Large intestine (tissue), 12 donors: ENCODE measurements around the gene STK25. TPM values are rescaled to one million over a fixed set of nuclear protein-coding genes. Genes with fewer than 3 reads are reported as not detected.
A peak's percentile ranks its signal among the peaks of the same experiment; 100 is the strongest.

Experiments
- DNase-seq, 2 donors: peaks; one replicate each; pipeline versions ENCODE4 v3.0.0 to v3.0.0-alpha.2; 2013
- H3K27ac ChIP-seq: one replicate; pipeline ENCODE4 v1.5.1; 2013; ENCODE audit warnings: low read length
- H3K27me3 ChIP-seq: 2 replicates; pipeline ENCODE4 v1.6.1; 2013; ENCODE audit warnings: low read length; ENCODE audit not compliant: control insufficient read depth, insufficient read depth
- H3K36me3 ChIP-seq: 2 replicates; pipeline ENCODE4 v1.6.1; 2013; ENCODE audit warnings: low read length; ENCODE audit not compliant: control insufficient read depth, insufficient read depth
- H3K4me1 ChIP-seq: one replicate; pipeline ENCODE4 v1.6.1; 2013; ENCODE audit warnings: low read length; ENCODE audit not compliant: control insufficient read depth, insufficient read depth
- H3K4me3 ChIP-seq: one replicate; pipeline ENCODE4 v1.5.1; 2013; ENCODE audit warnings: low read length
- H3K9me3 ChIP-seq: one replicate; pipeline ENCODE4 v1.6.1; 2013; ENCODE audit warnings: mild to moderate bottlenecking, low read depth, low read length, moderate library complexity; ENCODE audit not compliant: control insufficient read depth
- WGBS: methylation state at CpG from one replicate; pipeline ENCODE4 v1.1.5; 2013; ENCODE audit warnings: low lambda C conversion rate; ENCODE audit not compliant: insufficient coverage; 5-methylcytosine and 5-hydroxymethylcytosine counted together
- long read RNA-seq, 11 donors: transcript quantifications; one replicate each; lab custom pipeline, GENCODE V29; 2026
- polyA plus RNA-seq: library from polyadenylated mRNA; unstranded; fragments of 120-200 nt; gene quantifications from one replicate; pipeline ENCODE4 v1.2.1, GENCODE V29; 2013

The STK25 gene
- 135 TPM for polyA plus RNA-seq
- long read RNA-seq, donor 1, full-length matches to known transcripts, result 16 of 16 reads
- long read RNA-seq, donor 1, partial matches to known transcripts, result 0 of 16 reads
- long read RNA-seq, donor 1, other reads (novel, unspliced or antisense), result 0 of 16 reads
- long read RNA-seq, donor 2, full-length matches to known transcripts, result 31 of 31 reads
- long read RNA-seq, donor 2, partial matches to known transcripts, result 0 of 31 reads
- long read RNA-seq, donor 2, other reads (novel, unspliced or antisense), result 0 of 31 reads
- long read RNA-seq, donor 3, result 0 reads
- long read RNA-seq, donor 4, full-length matches to known transcripts, result 3 of 3 reads
- long read RNA-seq, donor 4, partial matches to known transcripts, result 0 of 3 reads
- long read RNA-seq, donor 4, other reads (novel, unspliced or antisense), result 0 of 3 reads
- long read RNA-seq, donor 5, full-length matches to known transcripts, result 27 of 35 reads
- long read RNA-seq, donor 5, partial matches to known transcripts, result 8 of 35 reads
- long read RNA-seq, donor 5, other reads (novel, unspliced or antisense), result 0 of 35 reads
- long read RNA-seq, donor 6, full-length matches to known transcripts, result 29 of 29 reads
- long read RNA-seq, donor 6, partial matches to known transcripts, result 0 of 29 reads
- long read RNA-seq, donor 6, other reads (novel, unspliced or antisense), result 0 of 29 reads
- long read RNA-seq, donor 7, full-length matches to known transcripts, result 15 of 15 reads
- long read RNA-seq, donor 7, partial matches to known transcripts, result 0 of 15 reads
- long read RNA-seq, donor 7, other reads (novel, unspliced or antisense), result 0 of 15 reads
- long read RNA-seq, donor 8, full-length matches to known transcripts, result 32 of 32 reads
- long read RNA-seq, donor 8, partial matches to known transcripts, result 0 of 32 reads
- long read RNA-seq, donor 8, other reads (novel, unspliced or antisense), result 0 of 32 reads
- long read RNA-seq, donor 9, full-length matches to known transcripts, result 19 of 19 reads
- long read RNA-seq, donor 9, partial matches to known transcripts, result 0 of 19 reads
- long read RNA-seq, donor 9, other reads (novel, unspliced or antisense), result 0 of 19 reads
- long read RNA-seq, donor 10, full-length matches to known transcripts, result 29 of 29 reads
- long read RNA-seq, donor 10, partial matches to known transcripts, result 0 of 29 reads
- long read RNA-seq, donor 10, other reads (novel, unspliced or antisense), result 0 of 29 reads
- long read RNA-seq, donor 11, full-length matches to known transcripts, result 17 of 17 reads
- long read RNA-seq, donor 11, partial matches to known transcripts, result 0 of 17 reads
- long read RNA-seq, donor 11, other reads (novel, unspliced or antisense), result 0 of 17 reads

GRCh38 chr2:241508240-241509154 lies at the start of gene STK25:
TSS of gene STK25 (minus strand) at chr2:241508584. CDS start at chr2:241508035, 549 bp downstream.
- H3K27ac ChIP-seq, result peak within 1 kb of the TSS; percentile 41
- WGBS, result no CpG with 5 or more reads among the region's 122 CpGs
- H3K9me3 ChIP-seq, result no peaks in the 10 kb centered on the region
- H3K4me1 ChIP-seq, result peaks cover 16% of the 10 kb centered on the region
- DNase-seq, result peak; percentile 98 to 99
- H3K27me3 ChIP-seq, result no peaks in the 10 kb centered on the region
- H3K4me3 ChIP-seq, result peak within 1 kb of the TSS; percentile 73
- H3K36me3 ChIP-seq, result peaks cover 5% of the 10 kb centered on the region

GRCh38 chr2:241556746-241557145 lies 48.4 kb upstream of the STK25 start:
- Histone ChIP-seq H3K4me3 (no peak overlapping the region), H3K27me3 (peaks cover 26% of the 10 kb centered on the region), H3K4me1 (no peaks in the 10 kb centered on the region), H3K27ac (no peak overlapping the region), H3K9me3 (peaks cover 12% of the 10 kb centered on the region), H3K36me3 (no peaks in the 10 kb centered on the region)
- no peak for DNase-seq

- Histone ChIP-seq H3K4me3 (no peak overlapping the region), H3K9me3 (peaks cover 12% of the 10 kb centered on the region), H3K27me3 (peaks cover 26% of the 10 kb centered on the region), H3K27ac (no peak overlapping the region), H3K36me3 (no peaks in the 10 kb centered on the region), H3K4me1 (no peaks in the 10 kb centered on the region)
- DNase-seq, result no peak
- WGBS, result no CpG with 5 or more reads among the region's 3 CpGs
Measured at GRCh38 chr2:241555711-241556110, 47.3 kb upstream of the STK25 start.

- H3K27me3 ChIP-seq, result peaks cover 30% of the 10 kb centered on the region
- no peaks in the 10 kb centered on the region for H3K36me3 ChIP-seq
- H3K27ac ChIP-seq, result no peak overlapping the region
Measured at GRCh38 chr2:241554610-241555322, 46.4 kb upstream of the STK25 start.

GRCh38 chr2:241553981-241554380 lies 45.6 kb upstream of the STK25 start:
- WGBS, result no CpG with 5 or more reads among the region's 6 CpGs
- H3K27me3 ChIP-seq, result peaks cover 28% of the 10 kb centered on the region

More at GRCh38 chr2:241554610-241555322, 46.4 kb upstream of the STK25 start:
- H3K4me1 ChIP-seq, result peaks cover 2% of the 10 kb centered on the region
- DNase-seq, result no peak
- WGBS, result no CpG with 5 or more reads among the region's 7 CpGs
- H3K9me3 ChIP-seq, result peaks cover 12% of the 10 kb centered on the region
- no peak overlapping the region for H3K4me3 ChIP-seq

GRCh38 chr2:241553512-241553830 lies 45.1 kb upstream of the STK25 start:
- Histone ChIP-seq H3K36me3 (no peaks in the 10 kb centered on the region), H3K27ac (no peak overlapping the region), H3K27me3 (peaks cover 30% of the 10 kb centered on the region), H3K4me3 (no peak overlapping the region), H3K9me3 (peaks cover 11% of the 10 kb centered on the region), H3K4me1 (peaks cover 2% of the 10 kb centered on the region)
- no CpG with 5 or more reads among the region's 12 CpGs for WGBS
- DNase-seq, result no peak

More at GRCh38 chr2:241553981-241554380, 45.6 kb upstream of the STK25 start:
- Histone ChIP-seq H3K36me3 (no peaks in the 10 kb centered on the region), H3K4me3 (no peak overlapping the region), H3K27ac (no peak overlapping the region), H3K4me1 (peaks cover 2% of the 10 kb centered on the region), H3K9me3 (peaks cover 12% of the 10 kb centered on the region)
- DNase-seq, result no peak

- Histone ChIP-seq H3K27ac (no peak overlapping the region), H3K36me3 (no peaks in the 10 kb centered on the region), H3K27me3 (peaks cover 33% of the 10 kb centered on the region), H3K4me3 (no peak overlapping the region), H3K9me3 (peaks cover 5% of the 10 kb centered on the region), H3K4me1 (peaks cover 2% of the 10 kb centered on the region)
- WGBS, result no CpG with 5 or more reads among the region's 33 CpGs
- DNase-seq, result no peak
Measured at GRCh38 chr2:241551998-241552737, 43.8 kb upstream of the STK25 start.

GRCh38 chr2:241551599-241551997 lies 43.2 kb upstream of the STK25 start:
- DNase-seq, result no peak
- Histone ChIP-seq H3K36me3 (no peaks in the 10 kb centered on the region), H3K9me3 (no peaks in the 10 kb centered on the region), H3K4me3 (no peak overlapping the region), H3K4me1 (peaks cover 2% of the 10 kb centered on the region), H3K27me3 (peaks cover 38% of the 10 kb centered on the region), H3K27ac (no peak overlapping the region)
- 80% methylated on average over 2 of the region's 12 CpGs for WGBS
